T follicular helper cell (primary cell): ENCODE results near the gene SYMPK.
A peak's percentile ranks its signal among the peaks of the same experiment; 100 is the strongest.
"Not testable (repeated sequence)": the region's sequence is repeated elsewhere in the genome, so short reads cannot be mapped to it uniquely, and the experiment has no call there.

Experiments
- DNase-seq: peaks from one replicate; pipeline ENCODE4 v3.0.0-alpha.2; 2020; ENCODE audit warnings: low read depth

The SYMPK gene

GRCh38 chr19:45804140-45804958 lies 58.6 kb downstream of the SYMPK start:
- no peak for DNase-seq

GRCh38 chr19:45801603-45802175 lies 61.3 kb downstream of the SYMPK start:
- no peak for DNase-seq

- DNase-seq = no peak
Measured at GRCh38 chr19:45800070-45800553, 62.8 kb downstream of the SYMPK start.

GRCh38 chr19:45799541-45799940 lies 63.4 kb downstream of the SYMPK start:
- DNase-seq = not testable (repeated sequence)

- DNase-seq = peak; percentile 47
Measured at GRCh38 chr19:45798995-45799517, 63.9 kb downstream of the SYMPK start.

GRCh38 chr19:45794627-45795026 lies 68.3 kb downstream of the SYMPK start:
- DNase-seq = no peak

GRCh38 chr19:45793876-45794275 lies 69.1 kb downstream of the SYMPK start:
- DNase-seq = no peak

- DNase-seq = no peak
Measured at GRCh38 chr19:45793178-45793564, 69.8 kb downstream of the SYMPK start.

GRCh38 chr19:45792470-45793177 lies 70.3 kb downstream of the SYMPK start, which contains the start of gene DMWD:
Gene DMWD, minus strand, starts transcription at chr19:45792845. Its CDS starts 89 bp downstream, at chr19:45792756.
- DNase-seq = peak; percentile 99

GRCh38 chr19:45791744-45792469 lies 71.0 kb downstream of the SYMPK start:
- no peak for DNase-seq

GRCh38 chr19:45790942-45791341 lies 72.0 kb downstream of the SYMPK start:
- no peak for DNase-seq

GRCh38 chr19:45789035-45789786 lies 73.7 kb downstream of the SYMPK start:
- DNase-seq = no peak

- DNase-seq = no peak
Measured at GRCh38 chr19:45786533-45786894, 76.4 kb downstream of the SYMPK start.

GRCh38 chr19:45785781-45786532 lies 77.0 kb downstream of the SYMPK start:
- no peak for DNase-seq

GRCh38 chr19:45785097-45785496 lies 77.8 kb downstream of the SYMPK start:
- no peak for DNase-seq

- no peak for DNase-seq
Measured at GRCh38 chr19:45784096-45784495, 78.9 kb downstream of the SYMPK start.

GRCh38 chr19:45782820-45783785 lies 79.8 kb downstream of the SYMPK start:
- DNase-seq = no peak

GRCh38 chr19:45782162-45782691 lies 80.7 kb downstream of the SYMPK start, which contains the start of gene DMPK:
Gene DMPK, minus strand, starts transcription at chr19:45782490. Its CDS starts 138 bp downstream, at chr19:45782352.
- no peak for DNase-seq
